CD4-positive, alpha-beta T cell treated with Interleukin-12 subunit alpha and Interleukin-12 subunit beta, for 1 hour (primary cell): ENCODE results near the gene MUCL3.
A peak's percentile ranks its signal among the peaks of the same experiment; 100 is the strongest.
"Not testable (repeated sequence)": the region's sequence is repeated elsewhere in the genome, so short reads cannot be mapped to it uniquely, and the experiment has no call there.

ENCODE experiments used
- DNase-seq: peaks from one replicate; pipeline ENCODE4 v3.0.0-alpha.2; 2020

MUCL3 gene

GRCh38 chr6:30914076-30914853 lies 26.5 kb upstream of the MUCL3 start, which contains the start of gene VARS2:
Gene VARS2 (plus strand): TSS chr6:30914238. CDS start chr6:30914837, 599 bp downstream.
- DNase-seq: peak; percentile 92

- DNase-seq: no peak
These were observed 25.8 kb upstream of the MUCL3 start for GRCh38 chr6:30914854-30915590.

- peak; percentile 44 for DNase-seq
These were observed 25.2 kb upstream of the MUCL3 start for GRCh38 chr6:30915591-30915946.

- no peak for DNase-seq
These were observed 23.7 kb upstream of the MUCL3 start for GRCh38 chr6:30917041-30917440.

GRCh38 chr6:30917487-30917886 lies 23.3 kb upstream of the MUCL3 start:
- DNase-seq: no peak

GRCh38 chr6:30918670-30919069 lies 22.1 kb upstream of the MUCL3 start:
- no peak for DNase-seq

GRCh38 chr6:30922447-30922852 lies 18.3 kb upstream of the MUCL3 start:
- DNase-seq: no peak

- not testable (repeated sequence) for DNase-seq
These were observed 16.6 kb upstream of the MUCL3 start for GRCh38 chr6:30924040-30924627.

GRCh38 chr6:30926644-30927043 lies 14.1 kb upstream of the MUCL3 start:
- no peak for DNase-seq

- not testable (repeated sequence) for DNase-seq
These were observed 13.7 kb upstream of the MUCL3 start for GRCh38 chr6:30927080-30927479.

GRCh38 chr6:30928677-30929076 lies 12.1 kb upstream of the MUCL3 start:
- no peak for DNase-seq

- no peak for DNase-seq
These were observed 10.3 kb upstream of the MUCL3 start for GRCh38 chr6:30930506-30930905.

- no peak for DNase-seq
These were observed 9.5 kb upstream of the MUCL3 start for GRCh38 chr6:30931272-30931671.

- DNase-seq: no peak
These were observed 8.7 kb upstream of the MUCL3 start, which contains the start of gene SFTA2 for GRCh38 chr6:30931969-30932645. Gene SFTA2 (minus strand): TSS chr6:30932170. CDS start chr6:30932096, 74 bp downstream.

GRCh38 chr6:30932665-30933365 lies 8.0 kb upstream of the MUCL3 start:
- DNase-seq: no peak

- DNase-seq: no peak
These were observed 5.8 kb upstream of the MUCL3 start for GRCh38 chr6:30935018-30935417.

- DNase-seq: no peak
These were observed 3.5 kb upstream of the MUCL3 start for GRCh38 chr6:30937265-30937664.

- no peak for DNase-seq
These were observed 2.0 kb upstream of the MUCL3 start for GRCh38 chr6:30938730-30939129.

GRCh38 chr6:30939473-30939872 lies 1.3 kb upstream of the MUCL3 start:
- DNase-seq: no peak

- no peak for DNase-seq
These were observed 1.7 kb downstream of the MUCL3 start for GRCh38 chr6:30942338-30943060.

GRCh38 chr6:30944051-30944450 lies 3.3 kb downstream of the MUCL3 start:
- no peak for DNase-seq

- DNase-seq: no peak
These were observed 4.5 kb downstream of the MUCL3 start for GRCh38 chr6:30945281-30945680.
